Germinal center (tissue), 1 donor: Measurements from ENCODE around the gene SLCO1A2.

Experiments
- DNase-seq: peaks from one replicate; pipeline ENCODE4 v3.0.0; 2012; ENCODE audit warnings: mixed read lengths, low spot score

Gene SLCO1A2

GRCh38 chr12:21219206-21219605, 115.5 kb downstream of the SLCO1A2 start:
- DNase-seq = no peak
